ENCODE measurements around the gene AQP2.

GRCh38 chr12:49961993-49962764 is 11.6 kb downstream of the AQP2 start:
- TF ChIP-seq ZXDB (tag by site-specific recombination; IDR thresholded peaks at IDR 0.05) (no peak), ZNF311 (tag by site-specific recombination; IDR thresholded peaks at IDR 0.05; ENCODE audit: borderline replicate concordance) (no peak), CTCF (tag by site-specific recombination; IDR thresholded peaks at IDR 0.05) (no peak), SETDB1 (IDR thresholded peaks at IDR 0.05; ENCODE audit: insufficient read length, low read length) (no peak), ZNF677 (tag by site-specific recombination; IDR thresholded peaks at IDR 0.05) (no peak), ZNF623 (tag by site-specific recombination; IDR thresholded peaks at IDR 0.05) (no peak)
